ENCODE data around the gene TRAF7.

DNA sequence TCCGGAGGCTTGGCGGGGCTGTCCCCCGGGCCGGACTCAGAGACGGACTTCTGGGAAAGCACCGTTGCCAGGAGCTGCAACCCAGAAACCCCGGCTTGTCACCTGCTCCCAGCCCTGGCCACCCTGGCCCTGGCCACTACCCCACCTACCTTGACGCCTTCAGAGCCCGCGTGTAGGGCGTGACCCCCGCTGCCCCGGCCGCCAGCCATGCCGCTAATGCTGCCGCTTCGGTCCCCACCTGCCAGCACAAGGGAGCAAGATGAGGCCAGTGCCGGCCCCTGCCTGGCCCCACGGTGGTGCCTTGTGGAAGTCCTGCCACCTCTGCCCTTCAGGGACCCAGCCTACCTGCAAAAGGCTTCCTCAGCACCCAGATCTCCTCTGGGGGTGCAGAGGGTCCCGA, 29.4 kb downstream of the TRAF7 start:
- TF ChIP-seq EZH2 (IDR thresholded peaks at IDR 0.05; ENCODE audit: borderline replicate concordance, low read length) (no peak), CTCF (conservative IDR thresholded peaks at IDR 0.05 in 1 of 2, IDR thresholded peaks at IDR 0.05 in 1 of 2; ENCODE audit: extremely low read depth in 1 of 2, insufficient read depth in 1 of 2, low read depth in 1 of 2, low read length in 2 of 2) (no peak)

Data from mammary epithelial cell (primary cell).